Tibial nerve (tissue), 4 donors: ENCODE results near the gene SEC22C. TPM values are rescaled to one million over a fixed set of nuclear protein-coding genes. Genes with fewer than 3 reads are reported as not detected.

Experiments
- DNase-seq, 2 donors: peaks; one replicate each; pipeline ENCODE4 v3.0.0-alpha.2; 2019; ENCODE audit warnings: low spot score in 2 of 2
- H3K27ac ChIP-seq, 4 donors: fragments of 200-600 bp; sonication (generic) in 3 of 4; one replicate each; pipeline ENCODE4 v1.5.1; 2017 to 2019; ENCODE audit warnings: mild to moderate bottlenecking in 1 of 4
- H3K27me3 ChIP-seq, 2 donors: fragments of 200-600 bp; sonication (generic) in 1 of 2; one replicate each; pipeline versions ENCODE4 v1.5.1 to v1.6.0; 2017 to 2019
- H3K36me3 ChIP-seq, 3 donors: fragments of 200-600 bp; sonication (generic); one replicate each; pipeline ENCODE4 v1.5.1; 2018 to 2019
- H3K4me1 ChIP-seq, 4 donors: fragments of 200-600 bp; sonication (generic) in 3 of 4; one replicate each; pipeline ENCODE4 v1.5.1; 2017 to 2019
- H3K4me3 ChIP-seq, 4 donors: fragments of 200-600 bp; sonication (generic) in 3 of 4; one replicate each; pipeline ENCODE4 v1.5.1; 2017 to 2019; ENCODE audit warnings: mild to moderate bottlenecking in 1 of 4, moderate library complexity in 1 of 4
- H3K9me3 ChIP-seq, 4 donors: fragments of 200-600 bp; sonication (generic) in 3 of 4; one replicate each; pipeline ENCODE4 v1.5.1; 2017 to 2019
- CTCF ChIP-seq, 5 experiments: fragments of 200-600 bp in 3 of 5; fragments of 450-650 bp in 2 of 5; sonication (generic) in 3 of 5; IDR thresholded peaks; one replicate each; pipeline ENCODE4 v1.5.1; 2016 to 2019; ENCODE audit warnings: antibody characterized with exemption in 5 of 5, mild to moderate bottlenecking in 3 of 5, moderate library complexity in 2 of 5
- EP300 ChIP-seq, 2 donors: sonication (generic); formaldehyde crosslinking; IDR thresholded peaks; one replicate each; pipeline ENCODE4 v1.6.1; 2017; ENCODE audit warnings: antibody characterized with exemption in 2 of 2, mild to moderate bottlenecking in 1 of 2
- POLR2A ChIP-seq, 2 donors: fragments of 450-650 bp; IDR thresholded peaks; one replicate each; pipeline ENCODE4 v1.6.1; 2017; ENCODE audit warnings: antibody characterized with exemption in 2 of 2, mild to moderate bottlenecking in 2 of 2, moderate library complexity in 2 of 2
- WGBS, 2 donors: methylation state at CpG; one replicate each; pipeline ENCODE4 v1.1.5; 2018; 5-methylcytosine and 5-hydroxymethylcytosine counted together
- total RNA-seq, 4 donors: library from RNA; depleted of rRNA; stranded (reverse); fragments of >200 nt; gene quantifications; one replicate each; pipeline ENCODE4 v1.1.0, GENCODE V29; 2016

Gene SEC22C
- total RNA-seq, 4 donors from 2014 or later, result 74.1 to 95.3 (median 86.1) TPM

DNA sequence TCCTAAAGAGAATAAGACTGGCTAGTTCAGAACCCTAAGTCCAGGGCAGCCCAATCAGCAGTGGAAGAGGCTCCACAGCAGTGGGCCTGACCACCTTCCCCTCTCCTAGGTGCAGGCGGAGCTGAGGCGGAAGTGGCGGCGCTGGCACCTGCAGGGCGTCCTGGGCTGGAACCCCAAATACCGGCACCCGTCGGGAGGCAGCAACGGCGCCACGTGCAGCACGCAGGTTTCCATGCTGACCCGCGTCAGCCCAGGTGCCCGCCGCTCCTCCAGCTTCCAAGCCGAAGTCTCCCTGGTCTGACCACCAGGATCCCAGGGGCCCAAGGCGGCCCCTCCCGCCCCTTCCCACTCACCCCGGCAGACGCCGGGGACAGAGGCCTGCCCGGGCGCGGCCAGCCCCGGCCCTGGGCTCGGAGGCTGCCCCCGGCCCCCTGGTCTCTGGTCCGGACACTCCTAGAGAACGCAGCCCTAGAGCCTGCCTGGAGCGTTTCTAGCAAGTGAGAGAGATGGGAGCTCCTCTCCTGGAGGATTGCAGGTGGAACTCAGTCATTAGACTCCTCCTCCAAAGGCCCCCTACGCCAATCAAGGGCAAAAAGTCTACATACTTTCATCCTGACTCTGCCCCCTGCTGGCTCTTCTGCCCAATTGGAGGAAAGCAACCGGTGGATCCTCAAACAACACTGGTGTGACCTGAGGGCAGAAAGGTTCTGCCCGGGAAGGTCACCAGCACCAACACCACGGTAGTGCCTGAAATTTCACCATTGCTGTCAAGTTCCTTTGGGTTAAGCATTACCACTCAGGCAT lies 45.6 kb downstream of the SEC22C start:
- no peaks in the 10 kb centered on the region for H3K4me1 ChIP-seq
- DNase-seq, result no peak
- no peaks in the 10 kb centered on the region for H3K9me3 ChIP-seq
- H3K4me3 ChIP-seq, result no peak overlapping the region
- H3K27ac ChIP-seq, result no peak overlapping the region
- TF ChIP-seq CTCF (IDR thresholded peaks at IDR 0.05) (peak in 1 of 5 experiments; percentile 29), EP300 (IDR thresholded peaks at IDR 0.05) (no peak)
- WGBS, 2 donors, result 54 to 78% methylated on average over 4 to 23 of the region's 35 CpGs
- no peaks in the 10 kb centered on the region for H3K36me3 ChIP-seq
- no peaks in the 10 kb centered on the region for H3K27me3 ChIP-seq

GRCh38 chr3:42533161-42533897 lies 48.4 kb downstream of the SEC22C start:
- Histone ChIP-seq H3K4me3 (no peak overlapping the region), H3K4me1 (no peaks in the 10 kb centered on the region), H3K36me3 (no peaks in the 10 kb centered on the region), H3K27ac (no peak overlapping the region), H3K9me3 (no peaks in the 10 kb centered on the region), H3K27me3 (no peaks in the 10 kb centered on the region)
- no peak for TF ChIP-seq EP300 (IDR thresholded peaks at IDR 0.05)
- no peak for TF ChIP-seq POLR2A (IDR thresholded peaks at IDR 0.05)
- no peak for TF ChIP-seq CTCF (IDR thresholded peaks at IDR 0.05)
- no peak for DNase-seq
- WGBS, 2 donors, result 57 to 62% methylated on average over 7 of the region's 7 CpGs

GRCh38 chr3:42532229-42532628 lies 49.5 kb downstream of the SEC22C start:
- no peak overlapping the region for H3K4me3 ChIP-seq
- H3K27ac ChIP-seq, result no peak overlapping the region
- no peaks in the 10 kb centered on the region for H3K9me3 ChIP-seq
- no peaks in the 10 kb centered on the region for H3K27me3 ChIP-seq
- no peaks in the 10 kb centered on the region for H3K4me1 ChIP-seq
- 92 to 93% methylated on average over 4 of the region's 4 CpGs for WGBS, 2 donors
- TF ChIP-seq EP300 (IDR thresholded peaks at IDR 0.05) (no peak), CTCF (IDR thresholded peaks at IDR 0.05) (no peak), POLR2A (IDR thresholded peaks at IDR 0.05) (no peak)
- DNase-seq, result no peak
- H3K36me3 ChIP-seq, result no peaks in the 10 kb centered on the region

DNA sequence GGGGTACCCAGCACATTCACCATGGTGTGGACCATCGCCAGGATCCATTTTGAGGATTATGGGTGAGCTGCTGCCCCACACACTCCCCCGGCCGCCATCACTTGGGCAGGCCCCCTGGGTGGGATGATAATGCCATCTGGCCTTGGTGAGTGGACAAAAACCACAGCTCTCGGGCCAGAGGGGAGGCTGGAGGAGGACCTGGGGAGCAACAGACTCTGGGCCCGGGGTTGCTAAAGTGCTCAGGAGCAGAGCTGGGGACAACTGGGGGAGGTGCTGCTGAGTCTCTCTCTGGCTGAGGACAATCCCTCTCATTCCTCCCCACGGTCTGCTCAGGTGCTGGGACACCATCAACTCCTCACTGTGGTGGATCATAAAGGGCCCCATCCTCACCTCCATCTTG lies 50.3 kb downstream of the SEC22C start:
- Histone ChIP-seq H3K27me3 (no peaks in the 10 kb centered on the region), H3K36me3 (no peaks in the 10 kb centered on the region), H3K9me3 (no peaks in the 10 kb centered on the region), H3K4me3 (no peak overlapping the region), H3K27ac (no peak overlapping the region), H3K4me1 (no peaks in the 10 kb centered on the region)
- WGBS, 2 donors, result 84 to 92% methylated on average over 6 of the region's 6 CpGs
- TF ChIP-seq EP300 (IDR thresholded peaks at IDR 0.05) (no peak), CTCF (IDR thresholded peaks at IDR 0.05) (no peak), POLR2A (IDR thresholded peaks at IDR 0.05) (no peak)
- DNase-seq, result no peak

DNA sequence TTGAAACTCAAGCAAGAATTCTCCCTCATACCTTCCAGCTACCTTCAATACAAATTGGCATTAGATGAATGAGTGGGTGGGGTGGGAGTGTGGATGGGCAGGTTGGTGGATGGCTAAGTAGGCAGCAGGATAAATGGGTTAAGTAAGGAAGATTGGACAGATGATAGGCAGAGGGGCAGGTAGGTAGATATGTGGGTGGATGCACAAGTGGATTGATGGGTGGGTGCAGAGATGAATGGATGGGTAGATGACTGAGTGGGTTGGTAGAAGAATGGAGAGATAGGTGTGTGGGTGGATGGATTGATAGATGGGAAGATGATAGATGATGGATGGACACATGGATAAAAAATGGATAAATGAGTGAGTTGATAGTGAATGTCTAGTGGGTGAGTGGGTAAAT lies 51.7 kb downstream of the SEC22C start:
- Histone ChIP-seq H3K4me3 (no peak overlapping the region), H3K36me3 (no peaks in the 10 kb centered on the region), H3K27ac (no peak overlapping the region), H3K9me3 (no peaks in the 10 kb centered on the region), H3K27me3 (no peaks in the 10 kb centered on the region), H3K4me1 (no peaks in the 10 kb centered on the region)
- DNase-seq, result no peak
- TF ChIP-seq EP300 (IDR thresholded peaks at IDR 0.05) (no peak), CTCF (IDR thresholded peaks at IDR 0.05) (no peak), POLR2A (IDR thresholded peaks at IDR 0.05) (no peak)
